Fibroblast of lung (primary cell): ENCODE results near the gene CRACR2A. TPM values are rescaled to one million over a fixed set of nuclear protein-coding genes. Genes with fewer than 3 reads are reported as not detected.

Experiments used
- DNase-seq, 2 donors: peaks; one replicate each; pipeline versions ENCODE4 v3.0.0 to v3.0.0-alpha.2; 2010; ENCODE audit warnings: low read depth in 2 of 2
- H2AFZ ChIP-seq: 2 replicates; pipeline ENCODE4 v1.5.1; 2012; ENCODE audit warnings: low read length, control low read depth, inconsistent platforms
- H3K27ac ChIP-seq: 2 replicates; pipeline ENCODE4 v1.5.1; 2011; ENCODE audit warnings: low read length, control low read depth; ENCODE audit not compliant: insufficient read depth
- H3K27me3 ChIP-seq: 2 replicates; pipeline ENCODE4 v1.5.1; 2011; ENCODE audit warnings: mild to moderate bottlenecking, low read length; ENCODE audit not compliant: control insufficient read depth, insufficient read depth
- H3K36me3 ChIP-seq: 2 replicates; pipeline ENCODE4 v1.5.1; 2011; ENCODE audit warnings: low read length; ENCODE audit not compliant: control insufficient read depth, insufficient read depth
- H3K4me1 ChIP-seq: 2 replicates; pipeline ENCODE4 v1.5.1; 2011; ENCODE audit warnings: low read length; ENCODE audit not compliant: control insufficient read depth, insufficient read depth; ENCODE audit errors: extremely low read depth
- H3K4me2 ChIP-seq: 2 replicates; pipeline ENCODE4 v1.5.1; 2011; ENCODE audit warnings: low read length, control low read depth; ENCODE audit not compliant: insufficient read depth; ENCODE audit errors: extremely low read depth
- H3K4me3 ChIP-seq, 4 experiments: fragments of 200-600 bp in 1 of 4; sonication (generic) in 1 of 4; replicated peaks in 1 of 4; 2 replicates each; pipeline ENCODE4 v1.5.1; 2011 to 2016; ENCODE audit warnings: low read length in 4 of 4, low read depth in 3 of 4, mild to moderate bottlenecking in 3 of 4, control low read depth in 2 of 4, inconsistent platforms in 1 of 4, mixed read lengths in 1 of 4; ENCODE audit not compliant: insufficient read depth in 1 of 4; ENCODE audit errors: control extremely low read depth in 1 of 4
- H3K79me2 ChIP-seq: 2 replicates; pipeline ENCODE4 v1.5.1; 2012; ENCODE audit warnings: mild to moderate bottlenecking, low read length, inconsistent platforms; ENCODE audit not compliant: control insufficient read depth, insufficient read depth
- H3K9ac ChIP-seq: 2 replicates; pipeline ENCODE4 v1.5.1; 2011; ENCODE audit warnings: mild to moderate bottlenecking, low read length, control low read depth; ENCODE audit not compliant: insufficient read depth
- H3K9me3 ChIP-seq: 2 replicates; pipeline ENCODE4 v1.5.1; 2012; ENCODE audit warnings: low read depth, low read length; ENCODE audit not compliant: control insufficient read depth, insufficient read depth
- H4K20me1 ChIP-seq: 2 replicates; pipeline ENCODE4 v1.5.1; 2011; ENCODE audit warnings: low read length; ENCODE audit not compliant: control insufficient read depth, insufficient read depth; ENCODE audit errors: extremely low read depth
- CTCF ChIP-seq, 2 donors: IDR thresholded peaks in 1 of 2; conservative IDR thresholded peaks in 1 of 2; 1 replicate in 1 of 2; 2 replicates in 1 of 2; pipeline ENCODE4 v1.5.1; 2011 to 2012; ENCODE audit warnings: low read length in 2 of 2, control low read depth in 1 of 2, inconsistent platforms in 1 of 2, low read depth in 1 of 2, mild to moderate bottlenecking in 1 of 2
- EZH2 ChIP-seq: IDR thresholded peaks from 2 replicates; pipeline ENCODE4 v1.5.1; 2012; ENCODE audit warnings: low read length, control low read depth, mild to moderate bottlenecking; ENCODE audit errors: missing control alignments
- polyA plus RNA-seq, 2 donors: library from polyadenylated mRNA; depleted of rRNA in 1 of 2; stranded (reverse) in 1 of 2; unstranded in 1 of 2; fragments of >200 nt; gene quantifications; 2 replicates each; pipeline ENCODE4 v1.2.1, GENCODE V29; 2011 to 2012; ENCODE audit warnings: missing spikeins in 1 of 2
- total RNA-seq: library from RNA; depleted of rRNA; stranded (reverse); fragments of >200 nt; gene quantifications from 2 replicates; pipeline ENCODE4 v1.2.1, GENCODE V29; 2014

Gene CRACR2A
- total and polyA plus RNA-seq, 2 donors (not counting 1 experiment from before 2014, with no cell fraction given), result 5.8 to 5.9 TPM

- no peak overlapping the region for H3K9ac ChIP-seq
- no peak for TF ChIP-seq EZH2
- TF ChIP-seq CTCF (conservative IDR thresholded peaks at IDR 0.05 in 1 of 2, IDR thresholded peaks at IDR 0.05 in 1 of 2; ENCODE audit: low read depth in 1 of 2, low read length in 2 of 2), result no peak
- H2AFZ ChIP-seq, result no peak overlapping the region
- H4K20me1 ChIP-seq, result no peaks in the 10 kb centered on the region
- H3K79me2 ChIP-seq, result no peaks in the 10 kb centered on the region
- no peak overlapping the region for H3K4me2 ChIP-seq
- no peaks in the 10 kb centered on the region for H3K36me3 ChIP-seq
- no peaks in the 10 kb centered on the region for H3K9me3 ChIP-seq
- H3K4me3 ChIP-seq, result no peak overlapping the region
- H3K4me1 ChIP-seq, result no peaks in the 10 kb centered on the region
- peak in 1 of 2 donors; percentile 32 for DNase-seq
- no peak overlapping the region for H3K27ac ChIP-seq
- no peaks in the 10 kb centered on the region for H3K27me3 ChIP-seq
Observed at GRCh38 chr12:3662521-3662921, 90.4 kb downstream of the CRACR2A start.

- no peaks in the 10 kb centered on the region for H3K79me2 ChIP-seq
- no peaks in the 10 kb centered on the region for H3K9me3 ChIP-seq
- H3K27me3 ChIP-seq, result no peaks in the 10 kb centered on the region
- no peak overlapping the region for H3K9ac ChIP-seq
- no peaks in the 10 kb centered on the region for H3K4me1 ChIP-seq
- no peak overlapping the region for H2AFZ ChIP-seq
- no peaks in the 10 kb centered on the region for H4K20me1 ChIP-seq
- H3K4me2 ChIP-seq, result no peak overlapping the region
- no peak overlapping the region for H3K4me3 ChIP-seq
- TF ChIP-seq CTCF (conservative IDR thresholded peaks at IDR 0.05 in 1 of 2, IDR thresholded peaks at IDR 0.05 in 1 of 2; ENCODE audit: low read depth in 1 of 2, low read length in 2 of 2) (no peak), EZH2 (no peak)
- H3K36me3 ChIP-seq, result no peaks in the 10 kb centered on the region
- DNase-seq, result no peak
- no peak overlapping the region for H3K27ac ChIP-seq
Observed at GRCh38 chr12:3661028-3661427, 91.9 kb downstream of the CRACR2A start.

- Histone ChIP-seq H3K4me3 (no peak overlapping the region), H2AFZ (no peak overlapping the region), H3K9me3 (no peaks in the 10 kb centered on the region), H3K79me2 (no peaks in the 10 kb centered on the region), H3K36me3 (no peaks in the 10 kb centered on the region), H3K4me2 (no peak overlapping the region), H3K9ac (no peak overlapping the region), H3K4me1 (no peaks in the 10 kb centered on the region), H4K20me1 (no peaks in the 10 kb centered on the region), H3K27ac (no peak overlapping the region), H3K27me3 (no peaks in the 10 kb centered on the region)
- peak in 1 of 2 donors; percentile 37 for DNase-seq
- no peak for TF ChIP-seq EZH2
- TF ChIP-seq CTCF (conservative IDR thresholded peaks at IDR 0.05 in 1 of 2, IDR thresholded peaks at IDR 0.05 in 1 of 2; ENCODE audit: low read depth in 1 of 2, low read length in 2 of 2), result peak; percentile 33 to 59
Observed at GRCh38 chr12:3658327-3659163, 94.4 kb downstream of the CRACR2A start.
